ENCODE results near the gene HS2ST1. TPM values are rescaled to one million over a fixed set of nuclear protein-coding genes. Genes with fewer than 3 reads are reported as not detected.

Gene HS2ST1
- total RNA-seq, 4 donors from 2014 or later: 13.2 to 19.6 (median 16.7) TPM

GRCh38 chr1:86924324-86924960, 10.0 kb downstream of the HS2ST1 start:
- intact Hi-C loops (cut with DNase I): no loop called here
- H3K9me3 ChIP-seq: no peaks in the 10 kb centered on the region
- no peaks in the 10 kb centered on the region for H3K36me3 ChIP-seq
- peaks cover 0 to 5% of the 10 kb centered on the region in 2 donors for H3K4me1 ChIP-seq
- TF ChIP-seq POLR2A (IDR thresholded peaks at IDR 0.05) (no peak), CTCF (IDR thresholded peaks at IDR 0.05) (no peak)
- no peak for DNase-seq
- H3K4me3 ChIP-seq (replicated peaks in 1 of 3): no peak overlapping the region
- no peak overlapping the region for H3K27ac ChIP-seq
- WGBS, 2 donors: 95 to 96% methylated on average over 5 to 7 of the region's 8 CpGs
- H3K27me3 ChIP-seq: no peaks in the 10 kb centered on the region

GRCh38 chr1:86925742-86926141, 11.3 kb downstream of the HS2ST1 start:
- Histone ChIP-seq H3K36me3 (no peaks in the 10 kb centered on the region), H3K27me3 (no peaks in the 10 kb centered on the region), H3K4me1 (no peaks in the 10 kb centered on the region), H3K4me3 (replicated peaks in 1 of 3) (no peak overlapping the region), H3K9me3 (no peaks in the 10 kb centered on the region), H3K27ac (no peak overlapping the region)
- TF ChIP-seq POLR2A (IDR thresholded peaks at IDR 0.05) (no peak), CTCF (IDR thresholded peaks at IDR 0.05) (no peak)
- intact Hi-C loops (cut with DNase I): no loop called here
- no peak for DNase-seq
- 98 to 100% methylated on average over 1 of the region's 1 CpG for WGBS, 2 donors

- TF ChIP-seq POLR2A (IDR thresholded peaks at IDR 0.05) (no peak), CTCF (IDR thresholded peaks at IDR 0.05) (no peak)
- no peaks in the 10 kb centered on the region for H3K9me3 ChIP-seq
- H3K27me3 ChIP-seq: no peaks in the 10 kb centered on the region
- DNase-seq: no peak
- intact Hi-C loops (cut with DNase I): no loop called here
- no peak overlapping the region for H3K4me3 ChIP-seq (replicated peaks in 1 of 3)
- no peaks in the 10 kb centered on the region for H3K36me3 ChIP-seq
- WGBS, 2 donors: 94 to 100% methylated on average over 1 of the region's 1 CpG
- no peaks in the 10 kb centered on the region for H3K4me1 ChIP-seq
- H3K27ac ChIP-seq: no peak overlapping the region
These were observed 12.4 kb downstream of the HS2ST1 start for GRCh38 chr1:86926883-86927282.

- H3K27me3 ChIP-seq: no peaks in the 10 kb centered on the region
- DNase-seq: no peak
- no peaks in the 10 kb centered on the region for H3K36me3 ChIP-seq
- no peak overlapping the region for H3K27ac ChIP-seq
- intact Hi-C loops (cut with DNase I): no loop called here
- 85 to 87% methylated on average over 1 of the region's 1 CpG for WGBS, 2 donors
- H3K4me3 ChIP-seq (replicated peaks in 1 of 3): no peak overlapping the region
- H3K4me1 ChIP-seq: no peaks in the 10 kb centered on the region
- TF ChIP-seq POLR2A (IDR thresholded peaks at IDR 0.05): no peak
- no peak for TF ChIP-seq CTCF (IDR thresholded peaks at IDR 0.05)
- no peaks in the 10 kb centered on the region for H3K9me3 ChIP-seq
These were observed 14.4 kb downstream of the HS2ST1 start for GRCh38 chr1:86928819-86929218.

GRCh38 chr1:86933051-86933450, 18.6 kb downstream of the HS2ST1 start:
- no peak for TF ChIP-seq CTCF (IDR thresholded peaks at IDR 0.05)
- TF ChIP-seq POLR2A (IDR thresholded peaks at IDR 0.05): no peak
- Histone ChIP-seq H3K4me1 (no peaks in the 10 kb centered on the region), H3K27ac (no peak overlapping the region), H3K36me3 (no peaks in the 10 kb centered on the region), H3K27me3 (no peaks in the 10 kb centered on the region), H3K4me3 (replicated peaks in 1 of 3) (no peak overlapping the region), H3K9me3 (no peaks in the 10 kb centered on the region)
- intact Hi-C loops (cut with DNase I): no loop called here
- DNase-seq: no peak
- 97 to 99% methylated on average over 3 of the region's 3 CpGs for WGBS, 2 donors

Data from thyroid gland (tissue), 4 donors.